Keratinocyte (primary cell): ENCODE measurements around the gene CHD2. TPM values are rescaled to one million over a fixed set of nuclear protein-coding genes. Genes with fewer than 3 reads are reported as not detected.

Source experiments
- DNase-seq: peaks from one replicate; pipeline ENCODE4 v3.0.0-alpha.2; 2011; ENCODE audit warnings: low read depth, missing footprints, low spot score
- FAIRE-seq: peaks from 2 replicates; lab custom pipeline; 2011; peaks lifted over from hg19 to GRCh38; lab: Jason Lieb, UNC
- H2AFZ ChIP-seq: 2 replicates; pipeline ENCODE4 v1.6.0; 2012; ENCODE audit warnings: low read length, control low read depth, inconsistent platforms; ENCODE audit not compliant: control insufficient read depth
- H3K27ac ChIP-seq: 2 replicates; pipeline ENCODE4 v1.5.1; 2011; ENCODE audit warnings: low read length; ENCODE audit not compliant: control insufficient read depth, insufficient read depth
- H3K27me3 ChIP-seq: 3 replicates; pipeline ENCODE4 v1.6.0; 2011; ENCODE audit warnings: low read length; ENCODE audit not compliant: control insufficient read depth, insufficient read depth; ENCODE audit errors: extremely low read depth
- H3K36me3 ChIP-seq, 2 experiments: 2 replicates in 1 of 2; 3 replicates in 1 of 2; pipeline ENCODE4 v1.5.1; 2011; ENCODE audit warnings: low read length in 2 of 2, mild to moderate bottlenecking in 1 of 2; ENCODE audit not compliant: control insufficient read depth in 2 of 2, insufficient read depth in 2 of 2; ENCODE audit errors: extremely low read depth in 1 of 2
- H3K4me1 ChIP-seq: 3 replicates; pipeline ENCODE4 v1.5.1; 2011; ENCODE audit warnings: low read length; ENCODE audit not compliant: control insufficient read depth, insufficient read depth; ENCODE audit errors: extremely low read depth
- H3K4me2 ChIP-seq: 3 replicates; pipeline ENCODE4 v1.6.0; 2011; ENCODE audit warnings: low read depth, low read length; ENCODE audit not compliant: control insufficient read depth, insufficient read depth; ENCODE audit errors: extremely low read depth
- H3K4me3 ChIP-seq, 3 experiments: fragments of 200-600 bp in 1 of 3; sonication (generic) in 1 of 3; 2 replicates in 2 of 3; 3 replicates in 1 of 3; pipeline ENCODE4 v1.5.1; 2011 to 2016; ENCODE audit warnings: low read length in 3 of 3, mild to moderate bottlenecking in 3 of 3, control low read depth in 2 of 3, inconsistent platforms in 1 of 3, low read depth in 1 of 3, mixed read lengths in 1 of 3, mixed run types in 1 of 3, moderate library complexity in 1 of 3; ENCODE audit not compliant: control insufficient read depth in 2 of 3, insufficient read depth in 2 of 3; ENCODE audit errors: extremely low read depth in 1 of 3
- H3K79me2 ChIP-seq: 2 replicates; pipeline ENCODE4 v1.6.0; 2012; ENCODE audit warnings: low read length; ENCODE audit not compliant: control insufficient read depth, insufficient read depth
- H3K9ac ChIP-seq: 3 replicates; pipeline ENCODE4 v1.6.0; 2011; ENCODE audit warnings: low read length; ENCODE audit not compliant: control insufficient read depth, insufficient read depth; ENCODE audit errors: extremely low read depth
- H3K9me1 ChIP-seq: 3 replicates; pipeline ENCODE4 v1.6.0; 2011; ENCODE audit warnings: low read length; ENCODE audit not compliant: control insufficient read depth, insufficient read depth; ENCODE audit errors: extremely low read depth
- H3K9me3 ChIP-seq: 2 replicates; pipeline ENCODE4 v1.5.1; 2012; ENCODE audit warnings: low read depth, low read length; ENCODE audit not compliant: control insufficient read depth
- H4K20me1 ChIP-seq: 3 replicates; pipeline ENCODE4 v1.6.0; 2011; ENCODE audit warnings: low read length; ENCODE audit not compliant: control insufficient read depth, insufficient read depth; ENCODE audit errors: extremely low read depth
- CTCF ChIP-seq, 3 experiments: IDR thresholded peaks in 1 of 3; conservative IDR thresholded peaks in 1 of 3; optimal IDR thresholded peaks in 1 of 3; 2 replicates in 2 of 3; 3 replicates in 1 of 3; pipeline versions ENCODE3 to v1.5.1; 2011; ENCODE audit warnings: low read length in 3 of 3, mild to moderate bottlenecking in 3 of 3, moderate library complexity in 2 of 3, control low read depth in 1 of 3, inconsistent platforms in 1 of 3; ENCODE audit not compliant: insufficient read depth in 2 of 3; ENCODE audit errors: extremely low read depth in 1 of 3
- EZH2 ChIP-seq: IDR thresholded peaks from one replicate; pipeline ENCODE4 v1.6.1; 2012; ENCODE audit warnings: inconsistent platforms, mild to moderate bottlenecking, low read length, moderate library complexity
- dilution Hi-C: fragments of 300-500 bp; cut with MboI; formaldehyde crosslinking; loops from one replicate; pipeline ENCODE4 v1.7.0; 2020; ENCODE audit warnings: low sequenced_read_pairs; ENCODE audit not compliant: extremely low pct_ligation_motif_present
- polyA plus RNA-seq, 5 experiments: library from polyadenylated mRNA; depleted of rRNA in 3 of 5; stranded (reverse) in 3 of 5; stranded (forward) in 1 of 5; unstranded in 1 of 5; fragments of >200 nt; gene quantifications; 1 replicate in 1 of 5; 2 replicates in 3 of 5; 3 replicates in 1 of 5; pipeline versions ENCODE4 v1.2.1 to v1.2.3, GENCODE V29; 2011 to 2012; ENCODE audit warnings: missing spikeins in 2 of 5, low read depth in 1 of 5, low replicate concordance in 1 of 5

CHD2 gene
- polyA plus RNA-seq, 1 donor (not counting 4 experiments of a cell fraction or from before 2014, with no cell fraction given): 62.0 TPM

- Histone ChIP-seq H4K20me1 (no peaks in the 10 kb centered on the region), H3K4me2 (no peak overlapping the region), H3K27ac (no peak overlapping the region), H3K79me2 (peaks cover 98% of the 10 kb centered on the region), H3K4me1 (peaks cover under 1% of the 10 kb centered on the region), H3K4me3 (no peak overlapping the region), H3K9me3 (no peaks in the 10 kb centered on the region), H2AFZ (no peak overlapping the region), H3K9ac (no peak overlapping the region), H3K27me3 (no peaks in the 10 kb centered on the region), H3K9me1 (no peaks in the 10 kb centered on the region), H3K36me3 (peaks cover 13 to 20% of the 10 kb centered on the region in 2 experiments)
- TF ChIP-seq EZH2 (no peak), CTCF (optimal IDR thresholded peaks at IDR 0.05 in 1 of 3, IDR thresholded peaks at IDR 0.05 in 1 of 3, conservative IDR thresholded peaks at IDR 0.05 in 1 of 3; ENCODE audit: extremely low read depth in 1 of 3, insufficient read depth in 2 of 3, low read length in 3 of 3) (no peak)
- no peak for DNase-seq
- dilution Hi-C loops: no loop called here
- no peak for FAIRE-seq
Measured at GRCh38 chr15:92893200-92893599, 6.9 kb upstream of the CHD2 start.

GRCh38 chr15:92896561-92896960 is 3.6 kb upstream of the CHD2 start:
- Histone ChIP-seq H4K20me1 (no peaks in the 10 kb centered on the region), H3K27ac (peak overlapping the region; percentile 23), H3K79me2 (peaks cover 91% of the 10 kb centered on the region), H3K9me1 (no peaks in the 10 kb centered on the region), H2AFZ (no peak overlapping the region), H3K4me3 (no peak overlapping the region), H3K36me3 (peaks cover 8 to 9% of the 10 kb centered on the region in 2 experiments), H3K4me1 (no peaks in the 10 kb centered on the region), H3K4me2 (no peak overlapping the region), H3K9me3 (no peaks in the 10 kb centered on the region), H3K9ac (no peak overlapping the region), H3K27me3 (no peaks in the 10 kb centered on the region)
- dilution Hi-C loops: no loop called here
- DNase-seq (no peak), FAIRE-seq (no peak)
- TF ChIP-seq EZH2: no peak
- TF ChIP-seq CTCF (optimal IDR thresholded peaks at IDR 0.05 in 1 of 3, IDR thresholded peaks at IDR 0.05 in 1 of 3, conservative IDR thresholded peaks at IDR 0.05 in 1 of 3; ENCODE audit: extremely low read depth in 1 of 3, insufficient read depth in 2 of 3, low read length in 3 of 3): no peak
